ENCODE measurements around the gene HSPA4.

- no peak for TF ChIP-seq TAF1 (IDR thresholded peaks at IDR 0.05; ENCODE audit: low read depth)
- no peak for TF ChIP-seq CTCF (IDR thresholded peaks at IDR 0.05; ENCODE audit: poor library complexity, severe bottlenecking)
- TF ChIP-seq RAD21 (conservative IDR thresholded peaks at IDR 0.05): no peak
- TF ChIP-seq EP300 (conservative IDR thresholded peaks at IDR 0.05; ENCODE audit: poor library complexity, severe bottlenecking): no peak
- TF ChIP-seq SMC3 (conservative IDR thresholded peaks at IDR 0.05; ENCODE audit: poor library complexity): no peak
- no peak for TF ChIP-seq POLR2AphosphoS5 (IDR thresholded peaks at IDR 0.05)
- no peak for TF ChIP-seq EZH2 (IDR thresholded peaks at IDR 0.05; ENCODE audit: borderline replicate concordance, insufficient read depth, low read length, poor library complexity, severe bottlenecking)
- TF ChIP-seq, protein P1, sequence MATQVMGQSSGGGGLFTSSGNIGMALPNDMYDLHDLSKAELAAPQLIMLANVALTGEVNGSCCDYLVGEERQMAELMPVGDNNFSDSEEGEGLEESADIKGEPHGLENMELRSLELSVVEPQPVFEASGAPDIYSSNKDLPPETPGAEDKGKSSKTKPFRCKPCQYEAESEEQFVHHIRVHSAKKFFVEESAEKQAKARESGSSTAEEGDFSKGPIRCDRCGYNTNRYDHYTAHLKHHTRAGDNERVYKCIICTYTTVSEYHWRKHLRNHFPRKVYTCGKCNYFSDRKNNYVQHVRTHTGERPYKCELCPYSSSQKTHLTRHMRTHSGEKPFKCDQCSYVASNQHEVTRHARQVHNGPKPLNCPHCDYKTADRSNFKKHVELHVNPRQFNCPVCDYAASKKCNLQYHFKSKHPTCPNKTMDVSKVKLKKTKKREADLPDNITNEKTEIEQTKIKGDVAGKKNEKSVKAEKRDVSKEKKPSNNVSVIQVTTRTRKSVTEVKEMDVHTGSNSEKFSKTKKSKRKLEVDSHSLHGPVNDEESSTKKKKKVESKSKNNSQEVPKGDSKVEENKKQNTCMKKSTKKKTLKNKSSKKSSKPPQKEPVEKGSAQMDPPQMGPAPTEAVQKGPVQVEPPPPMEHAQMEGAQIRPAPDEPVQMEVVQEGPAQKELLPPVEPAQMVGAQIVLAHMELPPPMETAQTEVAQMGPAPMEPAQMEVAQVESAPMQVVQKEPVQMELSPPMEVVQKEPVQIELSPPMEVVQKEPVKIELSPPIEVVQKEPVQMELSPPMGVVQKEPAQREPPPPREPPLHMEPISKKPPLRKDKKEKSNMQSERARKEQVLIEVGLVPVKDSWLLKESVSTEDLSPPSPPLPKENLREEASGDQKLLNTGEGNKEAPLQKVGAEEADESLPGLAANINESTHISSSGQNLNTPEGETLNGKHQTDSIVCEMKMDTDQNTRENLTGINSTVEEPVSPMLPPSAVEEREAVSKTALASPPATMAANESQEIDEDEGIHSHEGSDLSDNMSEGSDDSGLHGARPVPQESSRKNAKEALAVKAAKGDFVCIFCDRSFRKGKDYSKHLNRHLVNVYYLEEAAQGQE (IDR thresholded peaks at IDR 0.05; ENCODE audit: borderline replicate concordance): no peak
These were observed 4.4 kb upstream of the HSPA4 start for GRCh38 chr5:133047404-133047803.

All from neural cell (in vitro differentiated cells).